GM21619 (cell line): ENCODE measurements around the gene SDR42E2.
"Not testable (repeated sequence)": the region's sequence is repeated elsewhere in the genome, so short reads cannot be mapped to it uniquely, and the experiment has no call there.

Experiments
- ATAC-seq: cut with Tn5 transposase; IDR thresholded peaks from one replicate; pipeline ENCODE4 v1.9.1; 2021; ENCODE audit not compliant: unreplicated experiment

SDR42E2 gene

GRCh38 chr16:22161401-22161800 is 905 bp upstream of the SDR42E2 start:
- no peak for ATAC-seq

- ATAC-seq: no peak
Measured at GRCh38 chr16:22162656-22163009, 327 bp downstream of the SDR42E2 start.

- no peak for ATAC-seq
Measured at GRCh38 chr16:22163806-22164205, 1.5 kb downstream of the SDR42E2 start.

GRCh38 chr16:22164482-22164881 is 2.2 kb downstream of the SDR42E2 start:
- no peak for ATAC-seq

GRCh38 chr16:22165508-22166285 is 3.4 kb downstream of the SDR42E2 start:
- no peak for ATAC-seq

GRCh38 chr16:22171953-22172352 is 9.6 kb downstream of the SDR42E2 start:
- ATAC-seq: no peak

- not testable (repeated sequence) for ATAC-seq
Measured at GRCh38 chr16:22172642-22173041, 10.3 kb downstream of the SDR42E2 start.

- no peak for ATAC-seq
Measured at GRCh38 chr16:22174642-22175041, 12.3 kb downstream of the SDR42E2 start.

GRCh38 chr16:22177968-22178930 is 15.9 kb downstream of the SDR42E2 start:
- ATAC-seq: no peak

GRCh38 chr16:22181426-22181825 is 19.1 kb downstream of the SDR42E2 start:
- no peak for ATAC-seq

GRCh38 chr16:22181843-22182242 is 19.5 kb downstream of the SDR42E2 start:
- no peak for ATAC-seq

GRCh38 chr16:22183335-22183734 is 21.0 kb downstream of the SDR42E2 start:
- no peak for ATAC-seq

GRCh38 chr16:22183901-22184614 is 21.8 kb downstream of the SDR42E2 start:
- no peak for ATAC-seq

- ATAC-seq: no peak
Measured at GRCh38 chr16:22184615-22184968, 22.3 kb downstream of the SDR42E2 start.

- no peak for ATAC-seq
Measured at GRCh38 chr16:22186517-22186916, 24.2 kb downstream of the SDR42E2 start.

- no peak for ATAC-seq
Measured at GRCh38 chr16:22188267-22188594, 25.9 kb downstream of the SDR42E2 start.

- no peak for ATAC-seq
Measured at GRCh38 chr16:22188595-22189442, 26.5 kb downstream of the SDR42E2 start.

- no peak for ATAC-seq
Measured at GRCh38 chr16:22189473-22190080, 27.3 kb downstream of the SDR42E2 start.

GRCh38 chr16:22190081-22190775 is 27.9 kb downstream of the SDR42E2 start:
- peak; percentile 58 for ATAC-seq
